Loucy (cell line): ENCODE results near the gene EIF3CL.
"Not testable (repeated sequence)": the region's sequence is repeated elsewhere in the genome, so short reads cannot be mapped to it uniquely, and the experiment has no call there.

Experiments
- CTCF ChIP-seq: fragments of 200-600 bp; sonication (generic); conservative IDR thresholded peaks from 2 replicates; pipeline ENCODE4 v1.5.1; 2014; ENCODE audit warnings: mild to moderate bottlenecking, antibody characterized with exemption, low read length
- EZH2phosphoT487 ChIP-seq: fragments of 200-600 bp; IDR thresholded peaks from 2 replicates; pipeline ENCODE4 v1.6.1; 2018; ENCODE audit warnings: antibody characterized with exemption, mild to moderate bottlenecking, moderate library complexity, borderline replicate concordance

DNA sequence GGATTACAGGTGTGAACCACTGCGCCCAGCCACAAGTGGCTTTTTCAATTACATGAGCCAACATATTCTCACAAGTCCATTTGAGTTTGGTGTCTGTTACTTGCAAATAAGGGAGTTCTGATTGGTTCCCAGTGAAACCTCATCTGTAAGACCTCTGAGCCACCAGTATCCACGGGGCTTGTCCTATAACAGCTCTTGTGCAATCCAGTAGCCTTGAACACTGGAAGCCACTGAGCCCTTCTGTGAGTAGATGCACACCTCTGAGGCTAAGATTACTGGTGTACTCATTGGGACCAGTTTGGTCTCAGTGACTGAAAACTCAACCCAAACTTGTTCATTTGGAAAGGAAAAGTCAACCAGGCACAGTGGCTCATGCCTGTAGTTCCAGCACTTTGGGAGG is 72.7 kb downstream of the EIF3CL start:
- not testable (repeated sequence) for TF ChIP-seq CTCF, EZH2phosphoT487
